Right lung (tissue), 5 donors: ENCODE results near the gene SSTR5. TPM values are rescaled to one million over a fixed set of nuclear protein-coding genes. Genes with fewer than 3 reads are reported as not detected.

Experiments
- DNase-seq, 2 donors: peaks; one replicate each; pipeline ENCODE4 v3.0.0-alpha.2; 2013
- polyA plus RNA-seq, 5 donors: library from polyadenylated mRNA; unstranded; fragments of 120-200 nt; gene quantifications; one replicate each; pipeline versions ENCODE4 v1.2.1 to v1.2.3, GENCODE V29; 2013; ENCODE audit warnings: inconsistent platforms in 1 of 5, low replicate concordance in 1 of 5; ENCODE audit not compliant: insufficient read length in 5 of 5, insufficient read depth in 1 of 5

The SSTR5 gene
- polyA plus RNA-seq, 5 donors: 0.08 TPM; not detected in 4

DNA sequence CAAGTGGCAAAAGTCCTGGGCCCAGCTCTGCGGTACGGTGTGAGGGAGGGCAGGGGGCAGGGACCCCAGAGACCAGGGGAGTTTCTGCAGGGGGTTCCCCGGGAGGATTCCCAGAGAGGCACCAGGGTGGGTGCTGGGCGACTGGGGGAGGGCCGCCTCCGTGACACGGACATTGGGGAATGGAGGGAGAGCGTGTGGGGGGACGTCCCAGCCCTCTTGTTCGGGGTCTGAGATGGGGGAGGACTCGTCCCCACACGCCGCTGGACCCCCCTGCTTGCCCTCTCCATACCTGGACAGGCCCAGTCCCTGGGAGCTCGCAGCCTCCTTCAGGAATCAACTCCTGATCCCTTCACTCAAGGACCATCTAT, 49.8 kb downstream of the SSTR5 start:
- no peak for DNase-seq

DNA sequence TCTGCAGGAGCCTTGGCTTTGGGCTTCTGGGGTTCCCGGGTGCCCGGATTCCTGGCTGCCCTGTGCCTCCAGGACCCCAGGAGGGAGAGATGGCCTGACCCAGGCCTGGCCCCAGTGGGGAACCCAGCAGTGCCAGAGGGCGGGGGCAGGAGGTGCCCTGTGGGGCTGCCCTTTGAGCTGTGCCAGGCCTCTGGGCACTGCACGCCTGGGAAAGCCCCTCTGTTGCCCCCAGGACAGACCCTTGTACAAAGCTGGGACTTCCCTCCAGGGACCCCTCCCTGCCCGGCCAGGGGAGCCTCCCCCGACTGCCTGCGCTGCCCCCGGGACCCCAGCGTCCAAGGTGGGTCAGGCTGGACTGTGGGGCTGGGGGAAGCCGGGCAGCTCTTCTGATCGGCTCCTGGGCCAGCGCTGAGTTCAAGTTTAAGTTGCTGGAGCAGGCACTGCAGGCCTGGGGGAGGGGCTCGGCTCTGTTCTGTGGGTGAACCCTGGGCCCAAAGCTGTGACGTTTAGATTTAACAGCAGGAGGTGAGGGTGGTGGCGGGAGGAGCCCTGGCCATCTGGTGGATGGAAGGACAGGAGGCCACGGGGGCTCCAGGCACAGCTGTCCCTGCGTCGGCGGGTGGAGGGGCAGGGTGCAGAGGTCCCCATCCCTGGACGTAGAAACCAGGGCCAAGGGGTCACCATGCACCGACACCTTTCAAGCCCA, 51.1 kb downstream of the SSTR5 start:
- DNase-seq: no peak

DNA sequence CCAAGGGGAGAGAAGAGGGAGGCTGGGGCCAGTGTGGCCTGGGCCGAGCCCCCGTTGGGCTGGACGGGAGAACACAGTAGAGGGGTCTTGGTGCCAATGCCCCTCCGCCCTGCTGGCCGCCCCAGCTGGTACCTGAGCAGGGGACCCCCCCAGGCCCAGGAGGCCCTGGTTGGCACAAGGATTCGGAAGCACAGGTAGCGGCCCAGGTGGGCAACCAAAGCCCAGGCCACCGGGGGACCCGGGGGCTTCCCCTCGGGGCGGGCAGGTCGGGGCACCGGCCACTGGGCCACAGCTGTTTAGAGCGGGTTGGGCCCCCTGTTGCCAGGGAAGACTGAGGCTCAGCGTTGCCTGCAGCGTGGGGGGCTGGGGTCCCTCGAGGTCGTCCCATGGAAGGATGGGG, 51.7 kb downstream of the SSTR5 start:
- no peak for DNase-seq

DNA sequence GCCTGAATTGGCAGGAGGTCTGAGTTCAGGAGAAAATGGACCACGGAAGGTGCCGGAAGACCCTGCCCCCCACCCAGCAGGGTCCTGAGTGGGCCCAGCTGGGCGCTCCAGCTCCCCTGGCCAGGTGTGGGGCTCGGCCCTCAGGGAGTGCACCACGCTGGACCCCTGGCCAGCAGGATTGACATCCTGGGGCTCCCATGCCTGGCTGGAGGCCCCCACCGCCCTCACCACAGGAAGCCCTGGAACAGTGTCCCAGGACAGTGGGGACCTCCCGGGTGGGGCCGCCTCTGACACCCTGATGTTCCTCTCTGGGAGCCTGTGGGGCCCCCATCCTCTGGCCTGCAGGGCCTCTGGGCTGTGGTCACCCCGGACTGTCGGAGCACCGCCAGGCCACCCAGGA, 52.2 kb downstream of the SSTR5 start:
- no peak for DNase-seq

DNA sequence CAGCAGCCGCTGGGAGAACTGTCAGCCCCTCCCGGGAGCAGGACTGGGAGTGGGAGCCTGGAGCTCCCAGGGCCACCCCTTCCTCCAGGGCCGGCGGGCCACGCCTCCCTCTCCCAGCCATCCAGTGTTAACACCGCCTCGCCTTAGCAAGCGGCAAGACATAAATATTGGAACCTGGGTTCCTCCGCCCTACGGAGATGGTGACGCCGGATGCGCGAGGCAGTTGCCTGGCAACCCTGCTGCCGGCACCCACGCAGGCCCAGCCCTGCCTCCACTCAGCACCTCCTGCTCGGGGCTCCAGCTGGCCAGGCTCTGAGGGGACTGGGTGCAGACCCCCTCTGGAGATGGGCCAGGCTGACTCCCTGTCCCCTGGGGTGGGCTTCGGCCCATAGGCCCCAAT, 52.9 kb downstream of the SSTR5 start:
- peak; percentile 36 to 39 for DNase-seq

DNA sequence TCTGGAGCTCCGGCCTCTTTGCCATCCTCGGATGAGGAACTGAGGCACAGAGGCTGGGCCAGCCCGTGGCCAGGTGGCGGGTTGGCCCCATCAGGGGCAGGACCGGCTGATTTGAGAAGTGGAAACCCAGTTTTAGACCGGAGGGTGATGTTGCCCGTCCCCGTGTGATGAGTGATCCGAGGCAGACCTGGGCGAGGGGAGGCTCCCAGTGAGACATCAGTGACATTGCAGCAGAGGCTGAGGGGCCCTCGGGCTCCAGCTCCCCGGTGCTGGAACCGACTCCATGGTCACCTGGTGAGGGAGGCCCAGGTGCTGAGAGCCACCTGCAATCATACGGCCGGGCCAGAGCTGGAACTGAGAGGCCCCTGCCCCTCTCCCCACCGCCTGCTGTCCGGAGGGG, 53.5 kb downstream of the SSTR5 start:
- DNase-seq: no peak

DNA sequence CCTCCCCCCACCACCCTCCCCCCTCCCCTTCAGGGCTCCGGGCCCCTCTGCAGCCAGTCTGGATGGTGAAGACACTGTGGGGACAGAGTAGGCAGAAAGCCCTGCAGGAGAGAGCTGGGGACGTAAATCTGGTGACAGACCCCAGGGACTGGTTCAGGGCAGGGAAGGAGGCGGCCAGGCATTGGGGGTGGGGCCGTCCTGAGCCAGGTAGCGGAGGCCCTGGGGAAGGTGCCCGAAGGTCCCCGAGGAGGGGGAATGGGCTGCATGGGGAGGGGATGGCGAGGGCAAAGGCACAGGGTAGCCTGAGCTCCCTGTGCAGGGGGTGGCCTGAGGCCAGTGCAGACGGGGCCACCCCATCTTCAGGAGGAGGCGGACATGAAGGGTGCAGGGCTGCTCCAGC, 54.0 kb downstream of the SSTR5 start:
- DNase-seq: no peak

DNA sequence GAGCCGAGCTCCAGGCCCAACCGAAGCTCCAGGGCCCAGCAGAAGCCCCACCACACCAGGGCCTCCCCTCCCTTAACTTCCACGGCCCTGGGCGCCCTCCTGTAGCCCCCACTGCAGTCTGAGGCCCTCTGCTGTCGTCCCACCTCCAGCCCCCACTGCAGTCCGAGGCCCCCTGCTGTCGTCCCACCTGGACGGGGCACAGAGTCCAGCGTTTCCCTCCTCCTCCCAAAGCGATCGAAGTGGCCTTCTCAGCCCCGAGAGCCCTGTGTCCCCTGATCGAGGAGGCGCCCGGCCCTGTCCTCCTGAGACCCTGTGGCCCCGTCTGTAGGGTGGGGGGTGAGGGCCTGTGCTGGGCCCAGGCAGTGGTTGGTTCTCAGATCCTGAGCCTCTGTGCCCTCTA, 54.6 kb downstream of the SSTR5 start:
- DNase-seq: no peak

DNA sequence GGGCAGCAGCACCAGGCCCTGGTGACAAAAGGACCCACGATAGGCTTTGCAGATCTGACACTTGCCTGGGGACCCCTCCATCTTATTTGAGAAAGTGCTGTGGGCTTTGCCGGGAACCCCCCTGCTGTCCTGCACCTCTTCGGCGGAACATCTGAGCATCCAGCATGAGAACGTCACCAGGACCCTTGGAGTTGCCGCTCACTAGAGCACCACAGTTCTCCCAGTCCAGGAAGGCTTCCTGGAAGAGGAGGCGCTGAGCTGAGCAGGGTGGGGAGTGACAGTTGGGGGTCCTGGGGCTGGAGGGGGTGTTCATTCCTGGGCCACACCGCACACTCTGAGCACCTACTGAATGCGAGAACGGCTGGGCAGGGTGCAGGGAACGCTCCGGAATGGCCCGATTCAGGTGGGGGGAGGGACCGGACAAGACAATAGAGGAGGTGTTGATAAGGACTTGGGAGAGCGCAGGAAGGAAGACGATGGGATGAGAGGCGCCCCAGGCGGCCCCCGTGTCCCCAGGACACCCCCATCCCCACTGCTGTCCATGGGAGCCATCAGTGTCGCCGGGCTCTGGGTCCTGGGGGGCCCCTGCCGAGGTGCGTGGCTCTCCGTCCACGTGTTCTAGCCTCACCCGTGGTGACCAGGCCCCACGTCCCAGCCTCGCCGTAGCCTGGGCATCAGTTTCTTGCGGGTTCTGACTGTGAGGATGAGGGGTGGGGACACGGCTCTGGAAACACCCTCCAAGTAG, 55.6 kb downstream of the SSTR5 start:
- DNase-seq: no peak

DNA sequence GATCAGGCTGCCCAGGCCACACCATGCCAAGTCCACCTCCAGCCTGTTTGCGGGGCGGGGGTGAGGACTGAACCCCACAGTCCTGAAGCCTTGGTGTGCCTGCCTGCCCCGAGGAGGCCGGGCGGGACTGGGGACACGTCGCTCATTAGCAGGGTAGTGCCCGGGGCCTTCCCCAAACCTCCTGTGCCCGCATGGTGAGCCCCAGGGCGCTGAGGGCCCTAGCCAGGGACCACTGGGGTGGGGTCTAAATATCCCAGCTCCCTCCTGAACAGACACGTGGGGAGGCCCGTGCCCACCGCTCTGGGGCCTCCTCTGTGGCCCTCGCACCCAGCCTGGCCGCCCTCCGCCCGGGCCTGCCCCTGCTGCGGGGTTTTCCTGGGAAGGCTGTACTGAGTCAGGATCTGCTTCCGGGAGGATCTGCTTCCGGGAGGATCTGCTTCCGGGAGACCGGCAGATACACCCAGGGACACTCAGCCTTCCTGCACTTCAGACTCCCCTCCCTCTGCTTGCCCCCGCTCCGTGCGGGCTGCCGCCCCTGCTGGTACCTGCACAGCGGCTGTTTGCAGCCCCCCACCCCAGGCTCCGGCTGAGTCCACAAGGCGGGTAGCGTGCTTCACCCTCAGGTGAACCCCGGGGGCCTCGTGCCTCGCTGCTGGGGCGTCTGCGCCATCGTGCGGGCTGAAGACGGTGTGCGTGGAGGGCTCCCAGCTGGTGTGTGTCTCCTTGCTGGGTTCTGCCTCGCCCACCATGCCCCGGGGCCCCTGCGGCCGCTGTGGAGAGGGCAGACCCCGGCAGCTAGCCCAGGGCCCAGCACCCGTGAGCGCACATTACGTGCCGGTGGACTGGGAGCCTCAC, 56.8 kb downstream of the SSTR5 start:
- DNase-seq: no peak

DNA sequence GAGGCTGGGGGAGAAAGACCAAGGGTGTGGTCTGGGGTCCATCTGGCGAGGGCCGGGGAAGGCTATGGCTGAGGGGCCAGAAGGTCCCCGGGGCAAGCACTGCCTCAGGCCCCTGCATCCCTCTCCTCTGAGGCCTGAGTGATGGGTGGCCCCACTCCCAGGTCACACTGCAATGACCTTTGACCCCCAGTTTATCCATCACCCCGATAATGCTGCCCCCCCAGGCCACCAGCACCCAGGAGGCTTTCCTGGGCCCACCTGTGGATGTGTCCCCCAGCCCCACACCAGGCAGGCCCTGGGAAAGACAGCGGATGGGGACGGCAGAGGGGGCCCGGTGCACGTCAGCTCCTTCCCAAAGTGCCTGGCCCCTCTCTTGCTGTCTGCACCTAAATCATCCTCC, 57.8 kb downstream of the SSTR5 start:
- DNase-seq: no peak

Other genes with a start within 250 kb of the SSTR5 start
- gene LMF1, start 101.8 kb upstream of the SSTR5 start, polyA plus RNA-seq: 10 to 100 TPM; 13.8 to 22.3 (median 20.2) TPM
- gene SOX8, start 91.0 kb upstream of the SSTR5 start, polyA plus RNA-seq: 1 to 10 TPM; 1.9 to 6.5 (median 2.8) TPM
- gene C1QTNF8, start 23.5 kb downstream of the SSTR5 start, polyA plus RNA-seq: under 1 TPM in 4 of 5 donors, not detected in 1; 0.06 to 0.26 (median 0.24) TPM
- 1 to 10 TPM; 3.1 to 9.3 (median 4.7) TPM for gene CACNA1H, start 80.4 kb downstream of the SSTR5 start, polyA plus RNA-seq
- gene TPSG1, start 152.5 kb downstream of the SSTR5 start, polyA plus RNA-seq: under 1 TPM in 4 of 5 donors, not detected in 1; 0.29 to 0.60 (median 0.37) TPM
- gene TPSB2, start 157.4 kb downstream of the SSTR5 start, polyA plus RNA-seq: under 1 TPM in 3 of 5 donors, not detected in 2; 0.13 to 0.19 (median 0.19) TPM
- gene TPSAB1, start 168.0 kb downstream of the SSTR5 start, polyA plus RNA-seq: under 1 TPM in 1 of 5 donors, not detected in 4; 0.27 TPM
- under 1 TPM in 1 of 5 donors, not detected in 4; 0.15 TPM for gene TPSD1, start 183.3 kb downstream of the SSTR5 start, polyA plus RNA-seq
- gene UBE2I, start 236.9 kb downstream of the SSTR5 start, polyA plus RNA-seq: 100 to 1,000 TPM; 148 to 169 (median 160) TPM